Gastroesophageal sphincter (tissue), 3 donors: Measurements from ENCODE around the gene CELSR1.

ENCODE experiments used
- CTCF ChIP-seq, 4 experiments: fragments of 200-600 bp in 2 of 4; fragments of 450-650 bp in 2 of 4; sonication (generic) in 1 of 4; IDR thresholded peaks; one replicate each; pipeline ENCODE4 v1.5.1; 2017 to 2019; ENCODE audit warnings: antibody characterized with exemption in 4 of 4, mild to moderate bottlenecking in 2 of 4, moderate library complexity in 2 of 4
- EP300 ChIP-seq: sonication (generic); formaldehyde crosslinking; IDR thresholded peaks from one replicate; pipeline ENCODE4 v1.6.1; 2017; ENCODE audit warnings: antibody characterized with exemption, mild to moderate bottlenecking
- POLR2A ChIP-seq, 2 donors: fragments of 450-650 bp; IDR thresholded peaks; one replicate each; pipeline ENCODE4 v1.6.1; 2017; ENCODE audit warnings: antibody characterized with exemption in 2 of 2, mild to moderate bottlenecking in 2 of 2, moderate library complexity in 1 of 2
- POLR2AphosphoS5 ChIP-seq: sonication (generic); formaldehyde crosslinking; IDR thresholded peaks from one replicate; pipeline ENCODE4 v1.6.1; 2017; ENCODE audit warnings: antibody characterized with exemption

DNA sequence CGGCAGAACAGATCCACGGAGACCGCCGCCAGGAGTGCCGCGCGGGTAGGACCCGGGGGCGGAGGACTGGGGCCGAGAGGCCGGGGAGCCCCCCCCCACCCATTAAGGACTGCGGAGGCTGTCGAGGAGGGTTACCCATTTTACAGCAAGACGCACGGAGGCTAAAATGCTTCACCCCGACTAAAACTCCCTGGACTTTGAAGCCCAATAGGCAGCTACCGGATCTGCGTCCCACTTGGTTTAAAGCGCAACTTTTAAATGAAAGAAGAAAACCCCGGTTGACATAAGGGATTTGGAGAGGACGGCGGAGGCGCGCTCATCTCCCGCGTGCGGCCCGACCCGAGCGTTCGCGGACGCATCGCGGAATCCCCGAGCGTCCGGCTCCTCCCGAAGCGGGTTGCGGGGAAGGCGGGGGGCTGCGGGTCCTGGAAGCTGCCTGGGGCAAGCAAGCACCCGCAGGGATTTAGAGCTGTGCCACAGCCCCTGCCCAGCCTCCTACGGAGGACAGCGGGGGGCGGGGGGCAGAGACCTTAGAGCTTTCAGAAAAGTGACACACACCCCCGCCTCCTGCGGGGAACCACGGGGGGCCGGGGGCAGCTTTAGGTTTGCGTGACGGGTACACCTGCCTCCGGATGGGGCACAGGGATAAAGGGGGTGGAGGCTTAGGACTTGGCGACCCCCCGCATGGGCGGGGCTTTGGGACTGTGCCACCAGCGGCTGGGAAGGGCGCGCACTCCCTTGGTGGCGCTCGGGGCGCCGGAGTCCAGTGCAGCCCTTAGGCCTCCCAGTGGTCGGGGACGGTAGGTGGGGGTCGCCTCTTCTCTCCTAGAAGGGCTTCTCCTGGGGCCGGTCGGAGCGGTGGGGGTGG lies 760 bp upstream of the CELSR1 start:
- TF ChIP-seq CTCF (IDR thresholded peaks at IDR 0.05) (peak in 1 of 4 experiments; percentile 6), POLR2A (IDR thresholded peaks at IDR 0.05) (no peak), POLR2AphosphoS5 (no peak), EP300 (no peak)
